ENCODE data around the gene TNS1. TPM values are rescaled to one million over a fixed set of nuclear protein-coding genes. Genes with fewer than 3 reads are reported as not detected.

TNS1 gene
- total and polyA plus RNA-seq, 2 donors (not counting 1 experiment from before 2014, with no cell fraction given), result 0.10 to 0.86 TPM

GRCh38 chr2:217943446-217944321 lies 59.1 kb downstream of the TNS1 start:
- H3K9me3 ChIP-seq (ENCODE audit: control extremely low read depth in 1 of 3, control insufficient read depth in 2 of 3, insufficient read depth in 1 of 3, low read length in 2 of 3), result no peaks in the 10 kb centered on the region
- no peak overlapping the region for H3K27ac ChIP-seq (ENCODE audit: low read length in 2 of 2)
- no peak for TF ChIP-seq CTCF (IDR thresholded peaks at IDR 0.05)
- no peak for TF ChIP-seq EZH2 (IDR thresholded peaks at IDR 0.05; ENCODE audit: borderline replicate concordance, insufficient read depth, low read depth, low read length, poor library complexity, severe bottlenecking)
- H3K79me2 ChIP-seq (ENCODE audit: control insufficient read depth, insufficient read depth, low read length), result no peaks in the 10 kb centered on the region
- Mint-ChIP-seq H3K27ac (no peak overlapping the region), H3K4me3 (no peak overlapping the region), H3K4me1 (no peaks in the 10 kb centered on the region), H3K9me3 (ENCODE audit: insufficient read depth) (no peaks in the 10 kb centered on the region), H3K27me3 (peaks cover 35% of the 10 kb centered on the region)
- no peak overlapping the region for H3K4me2 ChIP-seq (replicated peaks; ENCODE audit: low read depth, low read length, poor library complexity, severe bottlenecking)
- H3K4me3 ChIP-seq (ENCODE audit: control extremely low read depth in 1 of 5, extremely low read depth in 1 of 5, insufficient read depth in 1 of 5, low read depth in 2 of 5, low read length in 4 of 5), result no peak overlapping the region
- intact Hi-C loops (cut with micrococcal nuclease), result no loop called here
- 33% methylated on average over 16 of the region's 16 CpGs for WGBS (ENCODE audit: insufficient coverage)
- ATAC-seq (ENCODE audit: low read depth) (no peak), DNase-seq (no peak)
- no peak overlapping the region for H2AFZ ChIP-seq (ENCODE audit: insufficient read depth, low read depth, low read length, poor library complexity, severe bottlenecking)
- H4K20me1 ChIP-seq (ENCODE audit: control insufficient read depth, insufficient read depth, low read length, poor library complexity, severe bottlenecking), result no peaks in the 10 kb centered on the region
- no peaks in the 10 kb centered on the region for H3K36me3 ChIP-seq (replicated peaks in 1 of 2; ENCODE audit: control extremely low read depth in 1 of 2, control insufficient read depth in 1 of 2, extremely low read depth in 1 of 2, insufficient read depth in 2 of 2, low read length in 1 of 2)
- no peak overlapping the region for H3K9ac ChIP-seq (ENCODE audit: low read length)
- CTCF ChIA-PET, result no interaction called here
- POLR2A ChIA-PET, result no interaction called here
- no peaks in the 10 kb centered on the region for H3K4me1 ChIP-seq (ENCODE audit: control insufficient read depth in 2 of 2, insufficient read depth in 2 of 2, low read length in 2 of 2)
- H3K27me3 ChIP-seq (replicated peaks in 1 of 4; ENCODE audit: control extremely low read depth in 1 of 4, control insufficient read depth in 3 of 4, insufficient read depth in 4 of 4, low read length in 3 of 4), result peaks cover 0 to 13% (median 0%) of the 10 kb centered on the region in 4 experiments

DNA sequence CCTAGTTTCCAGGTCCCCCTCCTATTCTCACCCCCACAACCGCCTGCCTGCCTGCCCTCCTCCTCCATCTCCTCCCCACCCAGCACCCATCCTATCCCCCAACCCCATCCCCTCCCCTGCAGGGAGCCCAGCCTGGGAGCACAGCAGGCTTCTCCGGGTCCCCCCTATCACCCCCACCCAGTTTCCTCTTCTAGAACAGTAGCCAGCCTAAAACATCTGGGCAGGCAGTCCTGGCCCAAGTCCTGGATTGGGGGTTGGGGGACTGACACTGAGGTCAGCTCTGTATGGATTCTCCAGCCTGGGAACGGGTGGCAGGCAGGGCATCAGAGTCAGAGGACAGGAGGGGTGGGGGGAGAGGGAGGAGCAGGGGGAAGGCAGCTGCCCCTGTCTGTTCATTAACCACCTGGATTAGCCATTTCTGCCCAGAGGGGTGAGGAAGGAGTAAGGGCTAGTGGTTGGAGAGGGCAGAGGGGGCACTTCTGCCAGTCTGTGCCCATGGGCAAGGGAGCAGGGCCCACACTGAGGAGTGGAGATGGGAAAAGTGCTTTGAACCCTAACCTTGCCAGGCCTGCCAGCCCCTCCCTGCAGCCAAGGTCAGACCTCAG lies 60.0 kb downstream of the TNS1 start:
- TF ChIP-seq EZH2 (IDR thresholded peaks at IDR 0.05; ENCODE audit: borderline replicate concordance, insufficient read depth, low read depth, low read length, poor library complexity, severe bottlenecking) (no peak), CTCF (IDR thresholded peaks at IDR 0.05) (no peak)
- Histone ChIP-seq H3K4me1 (ENCODE audit: control insufficient read depth in 2 of 2, insufficient read depth in 2 of 2, low read length in 2 of 2) (no peaks in the 10 kb centered on the region), H3K36me3 (replicated peaks in 1 of 2; ENCODE audit: control extremely low read depth in 1 of 2, control insufficient read depth in 1 of 2, extremely low read depth in 1 of 2, insufficient read depth in 2 of 2, low read length in 1 of 2) (no peaks in the 10 kb centered on the region), H3K79me2 (ENCODE audit: control insufficient read depth, insufficient read depth, low read length) (no peaks in the 10 kb centered on the region), H3K27ac (ENCODE audit: low read length in 2 of 2) (no peak overlapping the region), H3K27me3 (replicated peaks in 1 of 4; ENCODE audit: control extremely low read depth in 1 of 4, control insufficient read depth in 3 of 4, insufficient read depth in 4 of 4, low read length in 3 of 4) (peaks cover 0 to 13% (median 0%) of the 10 kb centered on the region in 4 experiments), H3K9ac (ENCODE audit: low read length) (no peak overlapping the region), H3K4me2 (replicated peaks; ENCODE audit: low read depth, low read length, poor library complexity, severe bottlenecking) (no peak overlapping the region), H4K20me1 (ENCODE audit: control insufficient read depth, insufficient read depth, low read length, poor library complexity, severe bottlenecking) (no peaks in the 10 kb centered on the region), H3K9me3 (ENCODE audit: control extremely low read depth in 1 of 3, control insufficient read depth in 2 of 3, insufficient read depth in 1 of 3, low read length in 2 of 3) (no peaks in the 10 kb centered on the region), H2AFZ (ENCODE audit: insufficient read depth, low read depth, low read length, poor library complexity, severe bottlenecking) (no peak overlapping the region), H3K4me3 (ENCODE audit: control extremely low read depth in 1 of 5, extremely low read depth in 1 of 5, insufficient read depth in 1 of 5, low read depth in 2 of 5, low read length in 4 of 5) (no peak overlapping the region)
- Mint-ChIP-seq H3K27me3 (peaks cover 35% of the 10 kb centered on the region), H3K4me1 (no peaks in the 10 kb centered on the region), H3K9me3 (ENCODE audit: insufficient read depth) (no peaks in the 10 kb centered on the region), H3K27ac (no peak overlapping the region), H3K4me3 (no peak overlapping the region)
- POLR2A ChIA-PET, result no interaction called here
- 45% methylated on average over 2 of the region's 3 CpGs for WGBS (ENCODE audit: insufficient coverage)
- CTCF ChIA-PET, result no interaction called here
- no peak for DNase-seq
- intact Hi-C loops (cut with micrococcal nuclease), result no loop called here
- no peak for ATAC-seq (ENCODE audit: low read depth)

Measured in B cell (primary cell).